HL-60/S4 treated with phorbol 12-myristate 13-acetate at 8.2 ng/mL for 4 days and 3 days (cell line): ENCODE data around the gene PPP1R14D.
"Not testable (repeated sequence)": the region's sequence is repeated elsewhere in the genome, so short reads cannot be mapped to it uniquely, and the experiment has no call there.

ENCODE experiments used
- in situ Hi-C: fragments of 300-500 bp; cut with MboI; formaldehyde crosslinking; loops from 2 replicates; pipeline ENCODE4 v1.15.0; 2022; ENCODE audit warnings: low sequenced_read_pairs

The PPP1R14D gene

GRCh38 chr15:40828447-40829036 lies at the start of gene PPP1R14D:
PPP1R14D (minus strand) TSS chr15:40828708; CDS start chr15:40828641, 67 bp downstream.
- in situ Hi-C loops = no loop called here

DNA sequence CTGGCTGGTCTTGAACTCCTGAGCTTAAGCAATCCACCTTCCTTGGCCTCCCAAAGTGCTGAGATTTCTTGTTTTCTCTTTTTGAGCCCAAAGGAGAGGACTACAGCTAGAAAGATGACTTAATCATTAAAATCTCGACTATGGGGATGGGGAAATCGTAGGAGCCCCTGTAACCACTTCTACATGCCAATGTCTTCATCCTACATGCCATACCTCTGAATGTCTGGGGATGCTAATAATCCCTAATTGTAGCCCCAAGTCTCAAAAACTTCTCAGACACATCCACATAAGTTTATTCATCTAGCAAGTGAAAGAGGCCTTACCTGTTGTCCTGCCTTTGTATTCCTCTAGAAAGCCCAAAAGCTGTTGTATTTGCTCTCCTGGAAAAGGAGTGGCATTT lies 49.2 kb upstream of the PPP1R14D start:
- in situ Hi-C loops = no loop called here

DNA sequence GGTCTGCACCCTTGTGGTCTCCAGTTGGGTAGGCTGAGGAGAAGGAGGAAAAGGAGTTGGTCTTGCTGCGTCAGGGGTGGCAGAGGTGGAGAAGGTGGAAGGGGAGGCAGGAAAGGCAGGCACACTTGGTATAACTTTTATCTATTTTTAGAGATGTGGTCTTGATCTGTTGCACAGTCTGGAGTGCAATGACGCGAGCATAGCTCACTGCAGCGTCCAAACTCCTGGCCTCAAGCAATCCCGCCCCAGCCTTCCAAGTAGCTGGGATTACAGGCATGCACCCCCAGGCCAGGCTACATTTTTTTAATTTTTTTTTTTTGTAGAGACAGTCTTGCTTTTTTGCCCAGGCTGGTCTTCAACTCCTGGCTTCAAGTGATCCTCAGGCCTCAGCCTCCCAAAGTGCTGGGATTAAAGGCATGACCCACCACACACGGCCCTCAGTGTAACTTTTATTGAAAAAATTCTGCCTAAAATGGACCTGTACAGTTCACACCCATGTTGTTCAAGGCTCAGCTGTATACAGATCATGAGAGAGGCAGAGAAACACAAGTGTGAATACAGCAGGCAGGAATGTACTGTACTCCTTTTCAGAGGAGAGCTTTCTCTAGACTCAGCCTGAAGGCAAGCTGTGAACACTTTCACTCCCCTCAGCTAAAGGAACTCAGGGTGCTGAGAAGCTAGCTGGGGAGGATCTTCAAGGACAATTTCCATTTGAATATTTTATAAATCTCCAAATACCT lies 47.7 kb upstream of the PPP1R14D start:
- in situ Hi-C loops = no loop called here

GRCh38 chr15:40873694-40874561 lies 45.4 kb upstream of the PPP1R14D start, which contains the start of gene RHOV:
RHOV (minus strand) TSS chr15:40874234; CDS start chr15:40874139, 95 bp downstream.
- in situ Hi-C loops = no loop called here

- in situ Hi-C loops = no loop called here
Measured at GRCh38 chr15:40872791-40873693, 44.5 kb upstream of the PPP1R14D start.

DNA sequence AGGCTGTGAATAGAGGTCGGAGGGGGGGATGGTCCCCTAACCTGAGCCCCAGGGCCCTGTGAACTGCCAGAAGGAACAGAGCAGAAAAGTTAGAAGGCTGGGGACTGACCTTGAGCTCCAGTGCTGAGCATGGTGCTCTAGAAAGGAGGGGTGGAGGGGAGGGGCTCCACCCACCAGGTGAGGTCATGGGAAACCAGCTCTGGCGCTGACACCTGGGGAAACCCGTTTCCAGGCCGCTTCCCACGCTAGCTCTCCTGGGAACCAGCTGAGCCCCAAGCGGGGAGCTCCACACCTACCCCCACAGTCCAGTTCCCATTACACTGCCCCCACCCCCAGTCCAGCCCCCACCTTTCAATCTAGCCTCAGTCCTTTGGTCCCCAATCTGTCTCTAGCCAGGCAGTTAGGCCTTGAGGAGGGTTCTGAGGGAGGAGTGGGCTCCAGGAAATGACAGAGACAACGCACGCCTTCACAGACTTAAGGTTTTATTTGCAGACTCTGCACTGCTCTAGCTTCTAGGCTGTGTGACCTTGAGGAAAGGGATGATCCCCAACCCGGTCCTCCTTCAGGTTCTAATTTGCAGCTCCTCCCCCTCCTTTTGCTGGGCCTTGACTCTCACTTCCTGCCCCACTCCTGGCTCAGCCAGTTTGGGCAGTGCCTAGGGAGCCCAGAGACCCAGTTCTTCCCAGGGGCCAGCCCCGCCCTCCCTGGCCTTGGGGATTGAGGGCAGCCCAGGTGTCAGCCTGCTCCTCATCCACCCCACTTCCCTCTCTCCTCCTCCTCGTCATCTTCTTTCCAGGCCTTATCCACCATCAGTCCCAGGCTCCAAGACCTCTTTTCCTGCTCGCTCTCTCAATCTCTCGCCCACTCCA lies 43.5 kb upstream of the PPP1R14D start:
- in situ Hi-C loops = no loop called here

GRCh38 chr15:40870716-40871115 lies 42.2 kb upstream of the PPP1R14D start:
- in situ Hi-C loops = no loop called here

DNA sequence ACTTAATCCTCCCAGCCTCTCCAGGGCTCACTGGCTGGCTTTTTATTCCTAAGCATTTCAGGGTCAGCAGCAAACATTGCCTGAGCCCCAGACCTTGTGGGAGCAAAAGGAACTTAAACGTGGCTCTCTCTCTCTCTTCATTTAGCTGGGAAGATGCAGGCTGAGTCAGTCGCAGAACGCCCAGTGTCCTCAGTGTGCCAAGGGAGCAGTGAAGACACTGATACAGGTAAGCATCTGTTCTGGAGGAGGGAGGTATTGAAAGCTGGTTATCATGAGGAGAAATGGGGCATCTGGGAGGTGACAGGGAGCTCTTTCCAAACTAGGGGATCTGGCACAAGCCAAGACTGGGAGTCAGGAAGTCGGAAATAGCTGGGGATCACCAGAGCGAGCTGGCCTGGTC lies 41.2 kb upstream of the PPP1R14D start:
- in situ Hi-C loops = no loop called here

DNA sequence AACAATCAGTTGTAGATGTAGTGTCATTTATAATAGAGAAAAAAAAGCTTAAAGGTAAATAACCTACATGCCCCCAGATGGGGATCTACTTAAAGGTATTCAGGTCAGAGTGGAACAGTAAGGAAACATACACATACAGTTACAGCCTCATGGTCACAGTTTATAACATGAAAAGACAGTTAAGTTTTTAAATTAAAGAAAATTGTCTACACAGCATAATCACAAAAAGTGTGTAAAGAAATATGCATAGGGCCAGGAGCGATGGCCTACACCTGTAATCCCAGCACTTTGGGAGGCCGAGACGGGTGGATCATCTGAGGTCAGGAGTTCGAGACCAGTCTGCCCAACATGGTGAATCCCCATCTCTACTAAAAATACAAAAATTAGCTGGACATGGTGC lies 38.7 kb upstream of the PPP1R14D start:
- in situ Hi-C loops = no loop called here

- in situ Hi-C loops = no loop called here
Measured at GRCh38 chr15:40863660-40864270, 35.3 kb upstream of the PPP1R14D start.

DNA sequence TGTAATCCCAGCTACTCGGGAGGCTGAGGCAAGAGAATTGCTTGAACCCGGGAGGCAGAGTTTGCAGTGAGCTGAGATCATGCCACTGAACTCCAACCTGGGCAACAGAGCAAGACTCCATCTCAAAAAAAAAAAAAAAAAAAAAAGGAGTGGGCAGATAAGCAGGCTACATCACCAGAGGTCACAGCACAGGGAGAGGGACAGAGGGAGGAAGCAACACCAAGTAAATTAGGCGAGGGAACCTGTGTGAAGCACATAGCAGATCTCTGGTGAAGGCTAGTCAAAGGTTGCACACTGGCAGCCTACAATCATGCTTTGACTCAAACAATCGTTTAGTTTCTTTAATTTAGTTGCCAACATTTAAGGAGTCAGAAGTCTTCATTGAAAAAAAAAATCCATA lies 32.6 kb upstream of the PPP1R14D start:
- in situ Hi-C loops = not testable (repeated sequence)

DNA sequence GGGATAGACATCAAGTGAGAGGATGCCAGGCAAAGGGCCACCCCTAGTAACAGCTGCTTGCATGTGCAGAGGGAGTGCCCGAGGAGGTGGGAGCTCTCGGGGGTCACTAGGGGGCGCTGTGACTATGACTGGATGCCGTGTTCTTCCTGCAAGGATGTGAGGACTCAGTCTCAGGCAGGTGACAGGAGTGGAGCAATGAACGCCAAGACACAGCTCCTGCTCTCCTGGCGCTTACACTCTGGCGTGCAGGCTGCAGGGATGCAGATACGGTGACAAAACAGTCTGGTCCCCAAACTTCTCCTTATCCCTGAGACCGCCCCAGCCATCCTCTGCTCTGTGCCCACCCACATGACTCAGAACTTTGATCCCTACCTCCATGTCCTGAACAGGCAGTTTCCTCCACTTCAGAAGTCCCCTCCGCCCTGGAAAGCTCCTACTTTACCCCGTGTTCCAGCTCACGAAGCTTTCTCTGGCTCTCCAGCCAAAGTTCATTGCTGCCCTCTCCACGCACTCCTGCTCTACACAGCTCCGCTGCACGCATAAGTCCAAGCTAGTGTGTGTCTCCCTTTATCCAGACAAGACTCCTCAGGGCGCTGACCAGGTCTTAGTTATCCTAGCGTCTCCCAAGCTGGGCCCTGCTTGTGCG lies 30.8 kb upstream of the PPP1R14D start:
- in situ Hi-C loops = no loop called here

GRCh38 chr15:40858706-40859105 lies 30.2 kb upstream of the PPP1R14D start:
- in situ Hi-C loops = no loop called here

GRCh38 chr15:40857601-40858341 lies 29.3 kb upstream of the PPP1R14D start:
- in situ Hi-C loops = no loop called here

DNA sequence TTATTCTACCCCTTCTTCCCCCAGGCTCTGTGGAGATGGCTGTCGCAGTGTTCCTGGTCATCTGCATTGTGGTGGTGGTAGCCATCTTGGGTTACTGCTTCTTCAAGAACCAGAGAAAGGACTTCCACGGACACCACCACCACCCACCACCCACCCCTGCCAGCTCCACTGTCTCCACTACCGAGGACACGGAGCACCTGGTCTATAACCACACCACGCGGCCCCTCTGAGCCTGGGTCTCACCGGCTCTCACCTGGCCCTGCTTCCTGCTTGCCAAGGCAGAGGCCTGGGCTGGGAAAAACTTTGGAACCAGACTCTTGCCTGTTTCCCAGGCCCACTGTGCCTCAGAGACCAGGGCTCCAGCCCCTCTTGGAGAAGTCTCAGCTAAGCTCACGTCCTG lies 28.2 kb upstream of the PPP1R14D start:
- in situ Hi-C loops = no loop called here

GRCh38 chr15:40855706-40856234 lies 27.3 kb upstream of the PPP1R14D start:
- in situ Hi-C loops = no loop called here

DNA sequence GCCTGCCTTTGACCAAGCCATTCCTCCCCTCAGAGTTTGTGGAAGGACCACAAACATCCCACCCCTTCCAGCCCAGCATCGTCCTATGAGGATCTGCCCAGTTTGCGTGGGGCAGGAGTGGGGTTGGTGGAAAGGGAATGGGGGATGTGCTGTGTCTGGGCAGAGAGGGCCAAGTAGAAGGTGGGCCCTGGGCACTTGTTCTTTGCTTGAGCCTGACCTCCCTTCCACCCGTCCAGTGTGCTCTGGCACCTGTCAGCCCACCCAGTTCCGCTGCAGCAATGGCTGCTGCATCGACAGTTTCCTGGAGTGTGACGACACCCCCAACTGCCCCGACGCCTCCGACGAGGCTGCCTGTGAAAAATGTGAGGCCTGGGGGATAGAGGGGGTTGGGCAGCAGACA lies 25.7 kb upstream of the PPP1R14D start:
- in situ Hi-C loops = no loop called here
